HTR-8/SVneo (cell line): Measurements from ENCODE around the gene OR5H2.
A peak's percentile ranks its signal among the peaks of the same experiment; 100 is the strongest.

Experiments used
- DNase-seq: peaks from one replicate; pipeline ENCODE4 v3.0.0; 2011; ENCODE audit warnings: low spot score, mixed read lengths; ENCODE audit not compliant: insufficient read length
- FAIRE-seq: peaks from 2 replicates; lab custom pipeline; 2011; peaks lifted over from hg19 to GRCh38; lab: Jason Lieb, UNC

Gene OR5H2

GRCh38 chr3:98329392-98330124 lies 47.3 kb downstream of the OR5H2 start:
- DNase-seq (peak; percentile 22), FAIRE-seq (no peak)

GRCh38 chr3:98331329-98331728 lies 49.0 kb downstream of the OR5H2 start:
- DNase-seq (no peak), FAIRE-seq (no peak)
